Activated T-helper 2 cell treated with anti-CD3 and anti-CD28 coated beads, Interferon-gamma antibody, Interleukin-2, Interleukin-4, amounts not matched to agents 10 μg/mL and 5 μg/mL and 100 μg/mL, durations not matched to agents 14 hours and 24 hours and 36 hours (primary cell): ENCODE data around the gene ZNF217. TPM values are rescaled to one million over a fixed set of nuclear protein-coding genes. Genes with fewer than 3 reads are reported as not detected.
"Not testable (repeated sequence)": the region's sequence is repeated elsewhere in the genome, so short reads cannot be mapped to it uniquely, and the experiment has no call there.

ENCODE experiments used
- DNase-seq: peaks from one replicate; pipeline ENCODE4 v3.0.0; 2021; ENCODE audit warnings: low spot score
- H3K27ac Mint-ChIP-seq: one replicate; pipeline ENCODE4 v1.8.0; 2021; ENCODE audit warnings: mixed read lengths
- H3K27me3 Mint-ChIP-seq: one replicate; pipeline ENCODE4 v1.8.0; 2021; ENCODE audit warnings: low read depth, mixed read lengths
- H3K36me3 Mint-ChIP-seq: one replicate; pipeline ENCODE4 v1.8.0; 2021; ENCODE audit warnings: low read depth, mixed read lengths
- H3K4me1 Mint-ChIP-seq: one replicate; pipeline ENCODE4 v1.8.0; 2021; ENCODE audit warnings: low read depth, mixed read lengths
- H3K4me3 Mint-ChIP-seq: one replicate; pipeline ENCODE4 v1.8.0; 2021; ENCODE audit warnings: low read depth, mild to moderate bottlenecking, moderate library complexity, mixed read lengths
- H3K9me3 Mint-ChIP-seq: one replicate; pipeline ENCODE4 v1.8.0; 2021; ENCODE audit warnings: mixed read lengths
- intact Hi-C: fragments of 100-400 bp; cut with micrococcal nuclease; formaldehyde crosslinking; loops from one replicate; pipeline ENCODE4 v1.15.1; 2023
- total RNA-seq: library from RNA; stranded (reverse); gene quantifications from 2 replicates; pipeline ENCODE4 v1.2.3, GENCODE V29; 2022

ZNF217 gene
- total RNA-seq, 1 donor from 2014 or later = 55.4 TPM

- no peaks in the 10 kb centered on the region for H3K27me3 Mint-ChIP-seq
- intact Hi-C loops = no loop called here
Measured at GRCh38 chr20:53534037-53534436, 59.6 kb downstream of the ZNF217 start.

GRCh38 chr20:53533500-53533899, 60.1 kb downstream of the ZNF217 start:
- Mint-ChIP-seq H3K36me3 (no peaks in the 10 kb centered on the region), H3K27ac (no peak overlapping the region), H3K4me3 (no peak overlapping the region), H3K4me1 (no peaks in the 10 kb centered on the region), H3K9me3 (no peaks in the 10 kb centered on the region), H3K27me3 (no peaks in the 10 kb centered on the region)
- DNase-seq = no peak
- intact Hi-C loops = no loop called here

More at GRCh38 chr20:53534037-53534436, 59.6 kb downstream of the ZNF217 start:
- no peak for DNase-seq
- H3K9me3 Mint-ChIP-seq = no peaks in the 10 kb centered on the region
- H3K4me1 Mint-ChIP-seq = no peaks in the 10 kb centered on the region
- H3K27ac Mint-ChIP-seq = no peak overlapping the region
- H3K36me3 Mint-ChIP-seq = no peaks in the 10 kb centered on the region
- no peak overlapping the region for H3K4me3 Mint-ChIP-seq

GRCh38 chr20:53532654-53533312, 60.9 kb downstream of the ZNF217 start:
- H3K27me3 Mint-ChIP-seq, H3K27ac Mint-ChIP-seq, H3K9me3 Mint-ChIP-seq, H3K4me3 Mint-ChIP-seq, H3K4me1 Mint-ChIP-seq, H3K36me3 Mint-ChIP-seq, DNase-seq, intact Hi-C loops: not testable (repeated sequence)

GRCh38 chr20:53530440-53530839, 63.2 kb downstream of the ZNF217 start:
- Mint-ChIP-seq H3K36me3 (no peaks in the 10 kb centered on the region), H3K9me3 (no peaks in the 10 kb centered on the region), H3K4me1 (no peaks in the 10 kb centered on the region), H3K4me3 (no peak overlapping the region), H3K27me3 (no peaks in the 10 kb centered on the region), H3K27ac (no peak overlapping the region)
- DNase-seq = no peak
- intact Hi-C loops = no loop called here

GRCh38 chr20:53529658-53530057, 64.0 kb downstream of the ZNF217 start:
- intact Hi-C loops = no loop called here
- no peaks in the 10 kb centered on the region for H3K9me3 Mint-ChIP-seq
- no peaks in the 10 kb centered on the region for H3K36me3 Mint-ChIP-seq

GRCh38 chr20:53527196-53527595, 66.4 kb downstream of the ZNF217 start:
- Mint-ChIP-seq H3K4me3 (no peak overlapping the region), H3K36me3 (no peaks in the 10 kb centered on the region), H3K4me1 (no peaks in the 10 kb centered on the region), H3K9me3 (no peaks in the 10 kb centered on the region), H3K27ac (no peak overlapping the region), H3K27me3 (no peaks in the 10 kb centered on the region)
- DNase-seq = no peak
- intact Hi-C loops = no loop called here

More at GRCh38 chr20:53529658-53530057, 64.0 kb downstream of the ZNF217 start:
- H3K4me3 Mint-ChIP-seq = no peak overlapping the region
- no peaks in the 10 kb centered on the region for H3K4me1 Mint-ChIP-seq
- DNase-seq = no peak
- no peak overlapping the region for H3K27ac Mint-ChIP-seq
- no peaks in the 10 kb centered on the region for H3K27me3 Mint-ChIP-seq

- Mint-ChIP-seq H3K27ac (no peak overlapping the region), H3K4me3 (no peak overlapping the region)
- intact Hi-C loops = no loop called here
Measured at GRCh38 chr20:53524589-53525312, 68.9 kb downstream of the ZNF217 start.

GRCh38 chr20:53523615-53524014, 70.0 kb downstream of the ZNF217 start:
- H3K36me3 Mint-ChIP-seq, H3K27me3 Mint-ChIP-seq, H3K4me3 Mint-ChIP-seq, H3K4me1 Mint-ChIP-seq, H3K9me3 Mint-ChIP-seq, intact Hi-C loops, H3K27ac Mint-ChIP-seq, DNase-seq: not testable (repeated sequence)

More at GRCh38 chr20:53524589-53525312, 68.9 kb downstream of the ZNF217 start:
- no peaks in the 10 kb centered on the region for H3K36me3 Mint-ChIP-seq
- no peaks in the 10 kb centered on the region for H3K4me1 Mint-ChIP-seq
- H3K9me3 Mint-ChIP-seq = no peaks in the 10 kb centered on the region
- H3K27me3 Mint-ChIP-seq = peaks cover under 1% of the 10 kb centered on the region
- no peak for DNase-seq

- Mint-ChIP-seq H3K4me3 (no peak overlapping the region), H3K36me3 (no peaks in the 10 kb centered on the region), H3K9me3 (no peaks in the 10 kb centered on the region), H3K27ac (no peak overlapping the region), H3K4me1 (no peaks in the 10 kb centered on the region), H3K27me3 (peaks cover 1% of the 10 kb centered on the region)
- no peak for DNase-seq
- intact Hi-C loops = no loop called here
Measured at GRCh38 chr20:53522696-53523095, 70.9 kb downstream of the ZNF217 start.

GRCh38 chr20:53522026-53522425, 71.6 kb downstream of the ZNF217 start:
- intact Hi-C loops = no loop called here
- no peak overlapping the region for H3K27ac Mint-ChIP-seq

GRCh38 chr20:53521421-53521820, 72.2 kb downstream of the ZNF217 start:
- DNase-seq, H3K4me1 Mint-ChIP-seq, intact Hi-C loops, H3K27me3 Mint-ChIP-seq, H3K27ac Mint-ChIP-seq, H3K4me3 Mint-ChIP-seq, H3K36me3 Mint-ChIP-seq, H3K9me3 Mint-ChIP-seq: not testable (repeated sequence)

More at GRCh38 chr20:53522026-53522425, 71.6 kb downstream of the ZNF217 start:
- Mint-ChIP-seq H3K4me3 (no peak overlapping the region), H3K4me1 (no peaks in the 10 kb centered on the region), H3K9me3 (no peaks in the 10 kb centered on the region), H3K27me3 (peaks cover 1% of the 10 kb centered on the region), H3K36me3 (no peaks in the 10 kb centered on the region)
- DNase-seq = no peak

GRCh38 chr20:53517146-53517545, 76.5 kb downstream of the ZNF217 start:
- Mint-ChIP-seq H3K27ac (no peak overlapping the region), H3K36me3 (no peaks in the 10 kb centered on the region), H3K4me1 (no peaks in the 10 kb centered on the region), H3K9me3 (no peaks in the 10 kb centered on the region), H3K27me3 (peaks cover 1% of the 10 kb centered on the region), H3K4me3 (no peak overlapping the region)
- intact Hi-C loops = no loop called here
- DNase-seq = no peak
